ENCODE results near the gene CTSH. TPM values are rescaled to one million over a fixed set of nuclear protein-coding genes. Genes with fewer than 3 reads are reported as not detected.
A peak's percentile ranks its signal among the peaks of the same experiment; 100 is the strongest.

CTSH gene
- total RNA-seq, 1 experiment from 2014 or later = 20.4 TPM

GRCh38 chr15:78893538-78893937 is 51.3 kb downstream of the CTSH start:
- TF ChIP-seq AR (CRISPR knock-in tag; IDR thresholded peaks at IDR 0.05) (no peak), HMGXB4 (CRISPR knock-in tag; IDR thresholded peaks at IDR 0.05) (no peak), USF1 (CRISPR knock-in tag; IDR thresholded peaks at IDR 0.05) (no peak), NR1H2 (CRISPR knock-in tag; IDR thresholded peaks at IDR 0.05) (no peak), ZNF416 (CRISPR knock-in tag; IDR thresholded peaks at IDR 0.05) (no peak), TP53 (CRISPR knock-in tag; IDR thresholded peaks at IDR 0.05) (no peak), ATF2 (CRISPR knock-in tag; IDR thresholded peaks at IDR 0.05; ENCODE audit: borderline replicate concordance, low read depth) (no peak), NFATC4 (CRISPR knock-in tag; IDR thresholded peaks at IDR 0.05) (no peak), CDX4 (CRISPR knock-in tag; IDR thresholded peaks at IDR 0.05; ENCODE audit: borderline replicate concordance) (no peak), SMAD4 (CRISPR knock-in tag; IDR thresholded peaks at IDR 0.05) (no peak), ZBTB21 (CRISPR knock-in tag; IDR thresholded peaks at IDR 0.05; ENCODE audit: borderline replicate concordance) (no peak), OVOL2 (CRISPR knock-in tag; IDR thresholded peaks at IDR 0.05; ENCODE audit: borderline replicate concordance) (no peak), ARID4B (CRISPR knock-in tag; IDR thresholded peaks at IDR 0.05; ENCODE audit: borderline replicate concordance) (no peak)
- Mint-ChIP-seq H3K4me1 (peaks cover 4% of the 10 kb centered on the region), H3K36me3 (peaks cover 95% of the 10 kb centered on the region), H3K27me3 (ENCODE audit: low read depth) (no peaks in the 10 kb centered on the region), H3K9me3 (no peaks in the 10 kb centered on the region), H3K4me3 (no peak overlapping the region), H3K27ac (no peak overlapping the region)
- ChIA-PET CTCF (interaction anchor here (1.2 kb wide), 1 partner anchor 14 kb away, joined by 4 read pairs; no protein-coding TSS in a partner anchor), POLR2A (no interaction called here)
- ATAC-seq = no peak
- no peak for DNase-seq (ENCODE audit: low spot score)

GRCh38 chr15:78889000-78889399 is 55.8 kb downstream of the CTSH start:
- peaks cover 88% of the 10 kb centered on the region for H3K36me3 Mint-ChIP-seq
- 0 out of 2 replicates have a peak overlapping the region, but pooled peaks have one; percentile 11 for H3K27ac Mint-ChIP-seq
- CTCF ChIA-PET = no interaction called here
- H3K4me3 Mint-ChIP-seq = no peak overlapping the region
- no peaks in the 10 kb centered on the region for H3K27me3 Mint-ChIP-seq (ENCODE audit: low read depth)
- peaks cover 6% of the 10 kb centered on the region; the same call in 1 of the 2 replicates for H3K4me1 Mint-ChIP-seq
- no peaks in the 10 kb centered on the region for H3K9me3 Mint-ChIP-seq
- POLR2A ChIA-PET = no interaction called here
- TF ChIP-seq TP53 (CRISPR knock-in tag; IDR thresholded peaks at IDR 0.05) = no peak
- TF ChIP-seq HMGXB4 (CRISPR knock-in tag; IDR thresholded peaks at IDR 0.05) = no peak
- TF ChIP-seq FOXJ3 (CRISPR knock-in tag; IDR thresholded peaks at IDR 0.05; ENCODE audit: borderline replicate concordance) = no peak
- TF ChIP-seq ZNF671 (CRISPR knock-in tag; IDR thresholded peaks at IDR 0.05) = no peak
- TF ChIP-seq CREM (CRISPR knock-in tag; IDR thresholded peaks at IDR 0.05) = no peak
- no peak for TF ChIP-seq MLX (CRISPR knock-in tag; IDR thresholded peaks at IDR 0.05)
- no peak for ATAC-seq
- DNase-seq (ENCODE audit: low spot score) = no peak
